SKM-1 treated with dmso at 0.1 percent for 144 hours (cell line): ENCODE results near the gene THSD4.

Source experiments
- DNase-seq: peaks from one replicate; lab custom pipeline; 2025; ENCODE audit not compliant: unreplicated experiment; lab: John Stamatoyannopoulos, UW

THSD4 gene

DNA sequence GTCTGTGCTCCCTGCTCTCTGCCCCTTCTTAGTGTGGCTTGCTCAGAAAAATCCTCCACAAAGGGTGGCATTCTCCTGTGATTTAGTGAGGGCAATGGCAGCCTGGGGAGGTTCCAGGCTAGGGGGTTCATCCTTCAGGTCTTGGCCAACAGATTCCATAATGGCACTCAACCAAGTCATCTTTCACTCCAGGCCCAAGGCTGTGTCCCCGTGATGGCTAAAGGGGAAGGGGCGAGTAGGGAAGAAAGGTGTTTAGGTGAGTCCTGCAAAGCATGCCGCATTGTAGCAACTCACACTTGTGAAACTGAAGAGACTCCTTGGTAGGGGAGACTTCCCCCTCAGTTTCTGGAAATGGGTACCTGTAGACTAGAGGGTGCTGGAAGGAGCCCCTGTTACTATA, 105.6 kb downstream of the THSD4 start:
- no peak for DNase-seq

DNA sequence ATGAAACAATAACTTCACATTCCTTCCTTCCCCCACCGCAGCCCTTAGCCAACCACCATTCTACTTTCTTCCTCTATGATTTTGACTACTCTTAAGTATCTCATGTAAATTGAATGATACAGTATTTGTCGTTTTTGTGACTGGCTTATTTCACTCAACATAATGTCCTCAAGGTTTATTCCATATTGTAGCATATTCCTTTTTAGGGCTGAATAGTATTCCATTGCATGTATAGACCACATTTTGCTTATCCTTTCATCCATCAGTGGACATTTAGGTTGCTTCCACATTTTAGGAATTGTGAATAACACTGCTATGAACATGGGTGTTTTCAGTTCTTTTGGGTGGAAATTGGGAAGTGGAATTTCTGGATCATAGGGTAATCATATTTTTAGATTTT, 106.1 kb downstream of the THSD4 start:
- DNase-seq = no peak

- no peak for DNase-seq
These were observed 108.2 kb downstream of the THSD4 start for GRCh38 chr15:71223516-71223915.

DNA sequence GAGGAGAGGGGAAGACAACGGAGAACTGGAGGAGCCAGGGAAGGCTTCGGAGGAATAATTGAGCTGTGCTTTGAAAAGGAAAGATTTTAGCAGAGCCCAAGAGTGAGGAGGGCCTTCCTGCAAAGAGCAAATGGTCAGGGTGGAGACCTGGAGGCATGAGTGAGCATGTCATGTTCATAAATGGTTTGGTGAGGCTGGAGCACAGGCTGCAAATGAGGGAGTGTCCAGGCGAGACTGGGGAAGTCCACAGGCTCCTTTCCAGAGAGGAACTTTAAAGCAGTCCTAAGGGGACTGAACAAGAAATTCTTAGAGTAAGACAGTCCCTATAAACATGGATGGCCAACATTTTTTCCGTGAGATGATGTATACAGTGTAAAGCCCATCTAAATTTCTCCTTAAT, 108.8 kb downstream of the THSD4 start:
- no peak for DNase-seq

DNA sequence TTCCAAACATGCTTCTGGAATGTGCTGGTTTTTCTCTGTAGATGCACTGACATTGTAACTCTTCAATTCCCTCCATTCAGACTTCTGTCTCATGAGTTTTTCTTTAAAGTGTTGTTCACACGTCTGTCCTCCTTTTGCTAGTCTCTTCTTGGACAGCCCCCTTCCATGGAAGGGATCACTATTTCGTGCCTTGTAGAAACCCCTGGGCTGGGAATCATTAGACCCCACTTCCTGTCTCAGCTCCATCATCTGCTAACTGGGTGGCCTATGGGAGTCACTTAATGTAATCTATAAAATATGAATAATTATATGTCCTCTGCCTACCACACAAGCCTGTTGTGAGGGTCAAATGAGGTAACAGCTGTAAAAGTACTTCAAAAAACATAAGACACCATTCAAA, 110.6 kb downstream of the THSD4 start:
- no peak for DNase-seq

DNA sequence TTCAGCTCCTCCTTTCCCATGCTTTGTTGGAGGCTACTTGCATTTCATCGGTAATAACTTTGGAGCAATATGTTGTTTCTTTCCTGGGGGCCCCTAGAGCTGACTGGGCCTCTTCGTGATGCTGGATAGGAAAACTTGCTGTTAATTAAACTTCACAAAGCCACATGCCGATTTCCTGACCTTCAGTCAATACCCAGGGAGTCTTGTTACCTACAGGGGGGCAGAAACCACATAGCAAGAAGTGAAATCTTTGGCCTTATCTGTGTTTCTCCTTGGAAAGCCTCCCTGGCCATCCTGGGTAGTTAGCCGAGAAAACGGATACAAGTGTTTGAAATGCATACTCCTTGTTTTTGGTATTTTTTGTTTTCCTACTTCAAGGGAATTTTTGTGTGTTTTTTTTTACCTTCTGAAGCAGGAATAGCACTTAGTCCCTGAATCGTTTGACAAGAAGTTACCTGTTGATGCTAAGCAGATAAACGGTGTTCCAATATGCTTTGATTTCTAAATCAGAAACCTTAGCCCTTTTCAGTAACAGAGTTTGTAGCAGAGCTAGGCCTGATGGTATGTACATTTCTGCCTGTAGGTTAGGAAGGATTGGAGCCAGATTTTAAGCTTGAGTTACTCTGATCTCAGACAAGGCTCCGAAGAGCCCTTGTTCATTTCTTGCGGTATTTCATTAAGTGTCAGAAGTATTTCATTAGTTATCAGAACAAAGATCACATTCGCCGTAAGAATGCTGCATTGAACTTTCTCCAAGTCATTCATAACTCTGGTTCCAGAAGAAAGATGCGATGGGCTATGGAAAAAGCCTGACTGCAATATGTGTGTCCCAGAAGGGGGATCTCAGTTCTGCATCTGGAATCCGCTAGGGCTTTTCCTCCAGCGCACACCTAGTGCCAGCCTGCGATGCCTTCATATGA, 111.5 kb downstream of the THSD4 start:
- no peak for DNase-seq

- DNase-seq = no peak
These were observed 113.1 kb downstream of the THSD4 start for GRCh38 chr15:71228403-71228802.

DNA sequence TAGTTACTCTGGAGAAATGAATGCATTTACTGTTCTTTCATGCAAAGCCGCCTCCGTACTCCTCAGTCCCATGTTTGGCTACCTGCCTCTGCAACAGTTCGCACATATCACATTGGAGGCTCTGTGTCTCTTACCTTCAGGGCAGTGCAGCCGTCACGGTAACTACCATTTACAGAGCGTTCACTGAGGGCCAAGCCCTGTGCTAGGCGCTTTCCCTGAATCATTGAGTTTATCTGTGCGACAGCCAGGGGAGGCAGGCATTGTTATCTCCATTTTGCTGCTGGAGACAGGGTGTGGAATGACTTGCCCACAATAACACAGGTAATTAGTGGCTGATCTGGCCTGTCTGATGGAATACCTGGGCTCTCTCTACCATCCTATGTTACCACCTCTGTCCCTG, 115.0 kb downstream of the THSD4 start:
- no peak for DNase-seq

DNA sequence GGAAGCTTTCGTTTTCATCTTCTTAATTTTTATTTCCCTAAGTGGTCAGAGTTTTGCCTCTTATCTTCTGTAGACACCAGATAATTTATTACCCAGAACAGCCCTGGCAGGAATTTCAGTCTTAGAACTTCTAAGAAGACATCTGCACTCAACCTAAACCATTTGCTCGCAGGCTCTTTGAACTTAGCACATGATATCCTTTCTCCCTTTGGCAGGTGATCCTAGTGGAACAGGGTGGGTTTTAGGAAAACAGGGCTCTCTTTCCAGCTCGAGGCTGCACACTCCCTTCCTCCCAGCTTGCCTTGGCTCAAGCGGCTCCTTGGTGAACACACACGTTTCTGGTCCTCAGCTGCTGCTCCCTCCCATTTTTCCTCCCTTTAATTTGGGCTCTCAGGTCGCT, 116.5 kb downstream of the THSD4 start:
- no peak for DNase-seq

DNA sequence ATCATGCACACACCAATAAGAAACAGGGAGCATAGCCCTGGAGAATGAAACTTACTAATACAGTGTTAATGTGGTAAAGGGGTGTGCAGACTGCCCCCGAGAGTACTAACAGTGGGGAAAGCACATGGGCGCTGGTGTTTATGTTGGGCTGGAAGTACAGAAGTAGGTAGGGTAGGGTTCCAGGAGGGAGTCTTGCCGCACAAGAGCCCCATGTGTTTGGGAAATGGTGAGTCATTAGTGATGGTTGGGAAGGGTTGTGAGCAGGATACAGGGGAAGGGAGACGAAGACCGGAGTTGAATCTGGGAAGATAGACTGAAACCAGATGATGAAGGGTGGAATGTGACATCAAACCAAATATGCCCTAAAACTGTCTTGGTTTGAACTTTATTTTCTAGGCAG, 117.1 kb downstream of the THSD4 start:
- DNase-seq = no peak

DNA sequence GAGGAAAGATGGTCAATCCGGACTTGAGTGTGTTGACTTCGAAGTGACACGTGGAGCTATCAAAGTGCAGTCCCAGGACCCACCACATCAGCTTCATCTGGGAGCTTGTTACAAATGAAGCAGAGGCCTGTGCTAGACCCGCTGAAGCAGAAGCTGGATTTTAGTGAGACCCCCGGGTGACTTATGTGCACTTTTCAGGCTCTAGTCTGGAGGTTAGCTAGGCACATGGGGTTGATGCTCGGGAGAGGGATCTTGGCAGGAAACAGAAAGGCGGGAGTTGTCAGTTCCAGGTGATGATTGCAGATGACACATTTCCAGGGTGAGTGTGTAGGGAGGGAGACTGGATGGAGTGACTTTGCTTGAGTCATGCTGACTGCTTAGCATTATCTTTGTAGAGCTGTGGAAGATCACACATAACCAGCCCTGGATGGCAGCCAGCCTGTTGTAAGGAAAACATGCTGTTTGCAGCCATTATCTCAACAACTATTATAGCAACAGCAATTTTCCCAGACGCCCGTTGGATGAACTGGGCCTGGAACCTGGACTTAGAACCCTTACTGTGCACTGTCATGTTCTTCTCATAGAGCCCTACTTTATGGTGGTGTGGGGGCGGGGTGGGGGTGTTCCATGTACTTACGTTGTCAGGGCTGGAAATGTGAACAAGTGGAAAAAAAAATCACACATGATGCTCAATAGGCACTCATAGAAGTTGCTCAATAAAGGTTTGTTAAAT, 122.4 kb downstream of the THSD4 start:
- DNase-seq = no peak

GRCh38 chr15:71238926-71239325, 123.7 kb downstream of the THSD4 start:
- DNase-seq = no peak

DNA sequence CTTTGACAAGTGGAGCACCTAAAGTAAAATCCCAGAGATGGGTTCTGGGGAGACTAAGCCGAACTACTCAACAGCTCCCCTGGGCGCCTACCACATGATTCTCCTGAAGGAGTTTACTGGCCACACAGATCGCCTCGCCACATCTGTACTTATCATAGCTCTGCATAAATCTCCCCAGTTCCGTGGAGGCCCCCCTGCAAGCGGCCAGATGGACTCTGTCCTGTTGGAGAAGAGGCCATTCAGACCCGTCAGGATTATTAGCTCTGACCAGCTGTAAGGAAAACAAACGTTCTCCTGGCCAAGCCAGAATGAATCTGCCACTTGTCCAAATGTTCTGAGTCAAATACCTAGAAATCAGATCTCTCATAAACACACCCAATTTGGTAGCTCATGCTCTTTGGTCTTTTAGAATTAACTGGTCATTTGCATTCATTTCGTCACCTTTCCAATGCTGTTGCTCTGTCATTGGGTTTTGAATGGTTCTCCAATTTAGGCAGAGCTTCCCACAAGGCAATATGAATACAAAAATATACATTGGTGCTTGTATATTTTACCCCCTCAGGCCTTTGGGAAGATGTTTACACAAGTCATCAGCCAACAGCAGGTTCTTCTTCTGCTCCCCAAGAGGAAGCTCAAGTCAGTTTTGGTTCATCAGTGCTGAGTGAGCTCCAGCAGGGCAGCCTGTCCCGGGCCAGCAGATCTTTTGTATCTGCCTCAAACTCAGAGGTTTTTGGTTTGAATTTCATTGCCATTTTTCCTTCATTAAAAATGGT, 124.5 kb downstream of the THSD4 start:
- DNase-seq = no peak

GRCh38 chr15:71242292-71242691, 127.0 kb downstream of the THSD4 start:
- no peak for DNase-seq

- no peak for DNase-seq
These were observed 129.0 kb downstream of the THSD4 start for GRCh38 chr15:71244250-71244649.

DNA sequence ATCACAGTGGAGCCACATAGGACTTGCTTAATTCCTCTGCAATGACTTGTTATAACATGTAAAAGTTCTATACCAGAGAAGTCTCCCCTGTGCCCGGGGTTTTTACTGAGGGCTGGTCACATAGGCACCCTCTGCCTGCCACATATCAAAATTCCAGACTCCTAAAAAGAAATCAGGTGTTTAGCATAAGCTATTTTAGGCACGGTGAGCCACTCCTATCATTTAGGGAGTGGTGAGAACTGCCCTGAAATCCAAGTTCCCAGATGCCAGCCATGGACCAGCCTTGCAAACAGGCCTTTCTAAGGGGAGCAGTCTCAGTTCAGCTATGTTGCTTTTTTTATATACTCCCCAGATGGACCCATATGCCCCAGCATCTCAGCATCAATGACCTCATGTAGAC, 130.3 kb downstream of the THSD4 start:
- no peak for DNase-seq

DNA sequence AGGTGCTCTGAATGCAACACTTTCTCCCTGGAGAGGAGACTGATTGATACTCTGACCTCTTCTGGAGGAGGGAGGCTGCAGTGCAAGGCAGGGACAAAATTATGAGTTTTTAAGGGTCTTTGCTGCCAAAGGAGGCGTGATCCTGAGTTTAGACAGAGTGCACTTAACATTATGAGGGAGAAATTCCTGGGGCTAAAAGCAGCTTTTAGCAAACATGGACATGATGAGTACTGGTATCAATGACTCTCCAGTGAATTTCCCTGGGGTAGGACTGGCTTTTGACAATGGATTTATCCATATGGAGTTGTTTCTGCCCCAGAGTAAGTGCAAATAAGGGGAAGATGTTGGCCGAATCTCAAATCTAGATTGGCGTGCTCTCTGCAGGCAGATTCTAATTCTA, 133.1 kb downstream of the THSD4 start:
- no peak for DNase-seq

GRCh38 chr15:71249986-71250385, 134.7 kb downstream of the THSD4 start:
- DNase-seq = no peak

GRCh38 chr15:71250936-71251583, 135.8 kb downstream of the THSD4 start:
- no peak for DNase-seq

- DNase-seq = no peak
These were observed 136.3 kb downstream of the THSD4 start for GRCh38 chr15:71251584-71252043.
